Uterus (tissue), 4 donors: ENCODE data around the gene ATG16L2. TPM values are rescaled to one million over a fixed set of nuclear protein-coding genes. Genes with fewer than 3 reads are reported as not detected.

ENCODE experiments used
- DNase-seq, 2 donors: peaks; one replicate each; pipeline ENCODE4 v3.0.0-alpha.2; 2019 to 2020
- H3K27ac ChIP-seq, 2 donors: fragments of 200-600 bp; sonication (generic); 1 replicate in 1 of 2; 2 replicates in 1 of 2; pipeline ENCODE4 v1.5.1; 2016 to 2018
- H3K27me3 ChIP-seq, 2 donors: fragments of 200-600 bp; sonication (generic); one replicate each; pipeline ENCODE4 v1.5.1; 2018 to 2019; ENCODE audit warnings: control low read depth in 1 of 2
- H3K36me3 ChIP-seq, 2 donors: fragments of 200-600 bp; sonication (generic); one replicate each; pipeline ENCODE4 v1.5.1; 2019; ENCODE audit warnings: control low read depth in 1 of 2
- H3K4me1 ChIP-seq, 2 donors: fragments of 200-600 bp; sonication (generic); one replicate each; pipeline ENCODE4 v1.5.1; 2018 to 2019; ENCODE audit warnings: control low read depth in 1 of 2
- H3K4me3 ChIP-seq, 2 donors: fragments of 200-600 bp; sonication (generic); 1 replicate in 1 of 2; 2 replicates in 1 of 2; pipeline ENCODE4 v1.5.1; 2018 to 2019; ENCODE audit warnings: mild to moderate bottlenecking in 1 of 2
- H3K9me3 ChIP-seq, 2 donors: fragments of 200-600 bp; sonication (generic); one replicate each; pipeline ENCODE4 v1.5.1; 2019; ENCODE audit warnings: control low read depth in 1 of 2
- POLR2A ChIP-seq, 2 donors: fragments of 450-650 bp; IDR thresholded peaks; one replicate each; pipeline ENCODE4 v1.6.1; 2016; ENCODE audit warnings: antibody characterized with exemption in 2 of 2, mild to moderate bottlenecking in 1 of 2, moderate library complexity in 1 of 2
- intact Hi-C: fragments of 100-400 bp; cut with DNase I; formaldehyde crosslinking; loops from one replicate; pipeline ENCODE4 v1.15.1; 2023; ENCODE audit warnings: low total_unique reads
- total RNA-seq, 4 donors: library from RNA; depleted of rRNA in 3 of 4; stranded (reverse); fragments of >200 nt in 3 of 4; gene quantifications; one replicate each; pipeline versions ENCODE4 v1.1.0 to v1.2.4, GENCODE V29; 2014 to 2023
- TF ChIP-seq, protein P1 (sequence below), 4 experiments: fragments of 200-600 bp in 2 of 4; fragments of 450-650 bp in 2 of 4; sonication (generic) in 2 of 4; IDR thresholded peaks; one replicate each; pipeline ENCODE4 v1.5.1; 2016 to 2019; ENCODE audit warnings: antibody characterized with exemption in 4 of 4, mild to moderate bottlenecking in 2 of 4, moderate library complexity in 1 of 4
- donor health status: DM: yes; HTN: yes; CAD: no.

ATG16L2 gene
- total RNA-seq, 4 donors from 2014 or later = 20.7 to 57.6 (median 32.3) TPM

DNA sequence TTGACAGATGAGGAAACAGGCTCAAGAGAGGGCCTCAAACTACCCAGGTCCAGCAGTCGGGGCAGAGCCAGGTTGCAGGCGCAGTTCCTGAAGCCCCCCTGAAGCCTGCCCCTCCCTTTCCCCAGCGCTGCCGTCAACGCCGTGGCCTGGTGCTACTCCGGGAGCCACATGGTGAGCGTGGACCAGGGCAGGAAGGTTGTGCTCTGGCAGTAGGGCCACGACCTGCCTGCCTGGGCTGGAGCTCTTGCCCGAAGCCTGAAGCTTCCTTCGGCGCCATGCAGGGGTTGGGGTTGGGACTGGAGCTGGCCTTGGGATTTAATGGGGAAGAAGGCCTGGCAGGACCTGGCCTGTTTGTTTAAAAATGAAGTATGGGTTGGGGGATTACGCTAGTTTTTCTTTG lies 15.0 kb downstream of the ATG16L2 start:
- intact Hi-C loops = no loop called here
- Histone ChIP-seq H3K9me3 (no peaks in the 10 kb centered on the region), H3K36me3 (no peaks in the 10 kb centered on the region), H3K4me3 (no peak overlapping the region), H3K4me1 (peaks cover 0 to 8% of the 10 kb centered on the region in 2 donors), H3K27me3 (no peaks in the 10 kb centered on the region), H3K27ac (no peak overlapping the region)
- no peak for DNase-seq
- TF ChIP-seq, protein P1, sequence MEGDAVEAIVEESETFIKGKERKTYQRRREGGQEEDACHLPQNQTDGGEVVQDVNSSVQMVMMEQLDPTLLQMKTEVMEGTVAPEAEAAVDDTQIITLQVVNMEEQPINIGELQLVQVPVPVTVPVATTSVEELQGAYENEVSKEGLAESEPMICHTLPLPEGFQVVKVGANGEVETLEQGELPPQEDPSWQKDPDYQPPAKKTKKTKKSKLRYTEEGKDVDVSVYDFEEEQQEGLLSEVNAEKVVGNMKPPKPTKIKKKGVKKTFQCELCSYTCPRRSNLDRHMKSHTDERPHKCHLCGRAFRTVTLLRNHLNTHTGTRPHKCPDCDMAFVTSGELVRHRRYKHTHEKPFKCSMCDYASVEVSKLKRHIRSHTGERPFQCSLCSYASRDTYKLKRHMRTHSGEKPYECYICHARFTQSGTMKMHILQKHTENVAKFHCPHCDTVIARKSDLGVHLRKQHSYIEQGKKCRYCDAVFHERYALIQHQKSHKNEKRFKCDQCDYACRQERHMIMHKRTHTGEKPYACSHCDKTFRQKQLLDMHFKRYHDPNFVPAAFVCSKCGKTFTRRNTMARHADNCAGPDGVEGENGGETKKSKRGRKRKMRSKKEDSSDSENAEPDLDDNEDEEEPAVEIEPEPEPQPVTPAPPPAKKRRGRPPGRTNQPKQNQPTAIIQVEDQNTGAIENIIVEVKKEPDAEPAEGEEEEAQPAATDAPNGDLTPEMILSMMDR (IDR thresholded peaks at IDR 0.05) = no peak
- no peak for TF ChIP-seq POLR2A (IDR thresholded peaks at IDR 0.05)

DNA sequence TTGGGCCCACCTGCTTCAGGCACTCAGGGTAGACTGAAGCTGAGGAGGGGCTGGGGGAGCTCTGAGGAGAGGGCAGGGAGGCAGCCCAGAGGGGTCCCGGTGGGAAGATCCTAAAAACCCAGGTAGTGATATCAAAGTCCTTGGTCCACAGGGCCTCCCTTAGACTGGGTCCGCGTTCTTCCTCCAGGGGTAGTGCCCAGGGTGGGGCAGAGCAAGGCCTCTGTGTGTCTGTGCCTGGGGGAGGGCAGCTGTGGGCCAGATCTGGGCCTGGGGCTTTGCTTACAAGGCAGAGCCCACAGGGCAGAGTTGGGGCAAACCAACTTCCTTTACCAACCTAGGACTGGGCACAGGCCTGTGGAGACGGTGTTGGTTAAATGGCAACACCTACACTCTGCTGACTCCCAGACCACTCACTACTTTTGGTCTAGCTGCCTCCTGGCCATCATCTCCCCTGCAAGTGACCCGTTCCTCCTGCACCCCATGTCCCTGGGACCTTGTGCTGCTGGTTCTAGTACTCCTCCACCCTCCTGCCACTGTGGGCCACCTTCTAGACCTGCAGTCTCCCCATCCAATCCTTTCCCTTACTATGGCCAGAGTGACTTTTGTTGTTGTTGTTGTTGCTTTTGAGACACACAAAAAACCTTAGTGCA lies 15.8 kb downstream of the ATG16L2 start:
- TF ChIP-seq, protein P1 (IDR thresholded peaks at IDR 0.05) = no peak
- no peak for TF ChIP-seq POLR2A (IDR thresholded peaks at IDR 0.05)
- intact Hi-C loops = loop anchor here (5.0 kb wide), 1 partner anchor 347 kb away; no protein-coding TSS in a partner anchor
- no peak for DNase-seq
- H3K4me1 ChIP-seq = peaks cover 0 to 11% of the 10 kb centered on the region in 2 donors
- H3K4me3 ChIP-seq = no peak overlapping the region
- no peaks in the 10 kb centered on the region for H3K27me3 ChIP-seq
- no peaks in the 10 kb centered on the region for H3K36me3 ChIP-seq
- H3K9me3 ChIP-seq = no peaks in the 10 kb centered on the region
- H3K27ac ChIP-seq = no peak overlapping the region

DNA sequence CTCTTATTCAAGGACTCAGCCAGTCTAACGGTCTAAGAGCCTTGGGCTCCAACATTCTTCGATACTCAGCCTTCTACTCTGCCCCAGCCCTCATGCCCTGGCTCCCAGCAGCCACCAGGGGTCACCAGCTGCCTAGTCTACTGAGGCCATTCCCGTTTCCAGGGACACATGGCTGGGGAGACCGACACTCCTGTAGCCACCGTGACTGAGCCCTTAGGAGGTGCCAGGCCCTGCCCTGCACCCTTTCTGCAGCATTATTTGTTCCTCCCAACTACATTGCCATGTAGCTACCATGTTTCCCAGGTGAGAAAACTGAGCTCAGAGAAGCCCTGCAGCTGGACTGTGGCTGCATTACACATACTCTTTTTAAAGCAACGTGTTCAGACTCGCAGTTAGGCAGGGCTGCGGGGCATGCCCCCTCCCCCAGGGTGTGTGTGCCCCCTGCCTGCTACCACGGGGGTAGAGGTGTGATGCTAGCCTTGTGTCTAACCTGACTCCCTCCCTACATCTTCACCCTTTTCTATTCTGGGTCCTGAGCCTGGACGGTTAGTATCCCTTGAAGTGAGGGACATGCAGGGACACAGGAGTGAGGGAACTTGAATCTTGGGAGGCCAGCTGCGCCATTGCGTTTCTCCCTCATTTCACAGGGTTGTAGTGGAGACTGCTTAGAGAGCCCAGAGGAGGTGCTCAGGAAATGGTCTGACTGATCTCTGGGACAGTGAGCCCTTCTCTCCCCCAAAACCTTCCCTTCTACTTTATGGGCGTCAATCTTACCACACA lies 17.5 kb downstream of the ATG16L2 start:
- peaks cover 0 to 11% of the 10 kb centered on the region in 2 donors for H3K4me1 ChIP-seq
- no peaks in the 10 kb centered on the region for H3K36me3 ChIP-seq
- intact Hi-C loops = loop anchor here (5.0 kb wide), 1 partner anchor 346 kb away; no protein-coding TSS in a partner anchor
- no peaks in the 10 kb centered on the region for H3K9me3 ChIP-seq
- DNase-seq = peak; percentile 85 to 86
- peak overlapping the region; percentile 76 for H3K27ac ChIP-seq
- TF ChIP-seq, protein P1 (IDR thresholded peaks at IDR 0.05) = peak; percentile 93 to 98 (median 96)
- TF ChIP-seq POLR2A (IDR thresholded peaks at IDR 0.05) = peak in 1 of 2 donors; percentile 20
- H3K27me3 ChIP-seq = no peaks in the 10 kb centered on the region
- no peak overlapping the region for H3K4me3 ChIP-seq

DNA sequence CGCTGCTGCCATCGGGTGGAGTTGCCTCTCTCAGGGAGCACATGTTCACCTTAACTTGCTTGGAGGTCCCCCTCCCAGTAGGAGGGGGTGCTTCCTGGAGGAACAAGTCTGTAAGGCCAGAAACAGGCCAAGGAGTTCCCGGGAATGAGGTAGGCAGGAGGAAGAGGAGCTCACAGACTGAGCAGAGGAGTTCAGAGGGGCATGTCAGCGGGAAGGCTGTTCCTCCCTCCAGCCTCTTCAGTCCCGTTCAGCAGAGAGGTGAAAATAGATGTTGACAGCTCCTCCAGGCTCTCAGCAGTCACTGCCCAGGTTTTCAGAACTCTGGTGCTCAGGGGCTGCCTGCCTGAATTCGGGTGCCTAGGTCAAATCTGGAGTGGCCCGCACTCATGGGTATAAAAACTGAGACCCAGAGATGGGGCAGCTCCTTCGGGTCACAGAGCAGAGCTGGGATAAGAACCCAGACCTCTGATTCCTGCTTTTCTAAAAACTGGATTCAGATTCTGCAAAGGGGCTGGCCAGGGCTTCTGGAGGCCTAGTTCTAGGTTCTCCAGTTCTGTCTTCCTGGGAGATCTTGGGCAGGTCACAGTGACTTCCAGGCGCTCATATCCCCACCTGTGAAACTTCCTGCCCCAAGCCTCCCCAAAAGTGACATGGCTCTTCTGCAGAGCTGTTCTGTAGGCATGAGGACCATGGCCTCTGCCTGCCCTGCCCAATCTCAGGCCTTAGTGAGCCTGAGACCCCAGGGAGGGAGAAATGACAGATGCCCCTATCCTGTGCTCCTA lies 18.3 kb downstream of the ATG16L2 start:
- TF ChIP-seq, protein P1 (IDR thresholded peaks at IDR 0.05) = no peak
- no peak for TF ChIP-seq POLR2A (IDR thresholded peaks at IDR 0.05)
- intact Hi-C loops = loop anchor here (5.0 kb wide), 1 partner anchor 345 kb away; no protein-coding TSS in a partner anchor
- Histone ChIP-seq H3K27ac (peak overlapping the region; percentile 76), H3K9me3 (no peaks in the 10 kb centered on the region), H3K4me1 (peaks cover 0 to 11% of the 10 kb centered on the region in 2 donors), H3K36me3 (no peaks in the 10 kb centered on the region), H3K4me3 (no peak overlapping the region), H3K27me3 (no peaks in the 10 kb centered on the region)
- peak in 1 of 2 donors; percentile 19 for DNase-seq
